Colonic mucosa (tissue), 4 donors: ENCODE data around the gene RAB21. TPM values are rescaled to one million over a fixed set of nuclear protein-coding genes. Genes with fewer than 3 reads are reported as not detected.

Source experiments
- DNase-seq: peaks from one replicate; pipeline ENCODE4 v3.0.0-alpha.2; 2020
- H3K27ac ChIP-seq: fragments of 200-600 bp; one replicate; pipeline ENCODE4 v1.8.0; 2021
- H3K27me3 ChIP-seq: fragments of 200-600 bp; one replicate; pipeline ENCODE4 v1.8.0; 2021
- H3K36me3 ChIP-seq: fragments of 200-600 bp; one replicate; pipeline ENCODE4 v1.8.0; 2021
- H3K4me1 ChIP-seq: fragments of 200-600 bp; one replicate; pipeline ENCODE4 v1.8.0; 2021; ENCODE audit warnings: mild to moderate bottlenecking
- H3K4me3 ChIP-seq: fragments of 200-600 bp; one replicate; pipeline ENCODE4 v1.8.0; 2021
- H3K9ac ChIP-seq, 2 donors: one replicate each; pipeline ENCODE4 v1.7.0; 2013; ENCODE audit warnings: control low read depth in 2 of 2, low read depth in 2 of 2, low read length in 2 of 2
- H3K9me3 ChIP-seq: fragments of 200-600 bp; one replicate; pipeline ENCODE4 v1.8.0; 2021
- intact Hi-C: fragments of 100-400 bp; cut with DNase I; formaldehyde crosslinking; loops from one replicate; pipeline ENCODE4 v1.14.1; 2022
- total RNA-seq, 2 donors: library from RNA; stranded (reverse); fragmentation: NEBNext Ultra II Directional in 1 of 2; extraction: Animal tissue kit (Norgen Biotek cat#: 25700) in 1 of 2; gene quantifications; one replicate each; pipeline ENCODE4 v1.2.1, GENCODE V29; 2021
- TF ChIP-seq, protein P1 (sequence below): fragments of 200-600 bp; IDR thresholded peaks from one replicate; pipeline ENCODE4 v1.8.0; 2022; ENCODE audit warnings: antibody characterized with exemption, mild to moderate bottlenecking
- donor health status: healthy.
- donor health status: DM: no; HTN: no; CAD: no.
- donor health status: DM: no; HTN: no; CAD: no.

Gene RAB21
- total RNA-seq, 2 donors from 2014 or later = 52.5 to 75.1 TPM

DNA sequence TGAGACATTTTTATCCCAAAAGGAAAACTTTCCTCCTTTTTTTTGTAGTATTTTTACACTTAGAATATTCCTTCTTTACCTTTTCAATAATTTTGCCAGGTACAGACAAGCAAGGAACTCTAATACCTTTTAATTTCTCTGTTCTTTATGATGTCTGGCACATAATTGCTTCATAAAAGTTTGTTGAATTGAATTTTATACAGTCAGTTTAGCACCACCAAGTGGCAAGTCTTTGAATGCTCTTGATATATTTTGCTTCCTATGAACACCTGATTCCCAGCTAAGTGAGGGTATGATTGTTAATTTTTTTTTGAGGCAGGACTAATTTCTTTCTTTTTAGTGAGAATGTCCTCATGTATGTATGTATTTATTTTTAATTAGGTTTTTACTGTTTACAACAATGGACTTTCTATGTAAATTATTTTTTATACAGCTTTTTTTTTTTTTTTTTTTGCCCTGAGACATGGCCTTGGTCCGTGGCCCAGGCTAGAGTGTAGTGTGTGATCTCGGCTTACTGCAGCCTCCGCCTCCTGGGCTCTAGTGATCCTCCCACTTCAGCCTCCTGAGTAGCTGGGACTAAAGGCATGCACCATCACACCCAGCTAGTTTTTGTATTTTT, 91.8 kb downstream of the RAB21 start:
- Histone ChIP-seq H3K27me3 (no peaks in the 10 kb centered on the region), H3K9ac (no peak overlapping the region), H3K36me3 (no peaks in the 10 kb centered on the region), H3K27ac (no peak overlapping the region), H3K9me3 (no peaks in the 10 kb centered on the region), H3K4me3 (no peak overlapping the region), H3K4me1 (no peaks in the 10 kb centered on the region)
- TF ChIP-seq, protein P1, sequence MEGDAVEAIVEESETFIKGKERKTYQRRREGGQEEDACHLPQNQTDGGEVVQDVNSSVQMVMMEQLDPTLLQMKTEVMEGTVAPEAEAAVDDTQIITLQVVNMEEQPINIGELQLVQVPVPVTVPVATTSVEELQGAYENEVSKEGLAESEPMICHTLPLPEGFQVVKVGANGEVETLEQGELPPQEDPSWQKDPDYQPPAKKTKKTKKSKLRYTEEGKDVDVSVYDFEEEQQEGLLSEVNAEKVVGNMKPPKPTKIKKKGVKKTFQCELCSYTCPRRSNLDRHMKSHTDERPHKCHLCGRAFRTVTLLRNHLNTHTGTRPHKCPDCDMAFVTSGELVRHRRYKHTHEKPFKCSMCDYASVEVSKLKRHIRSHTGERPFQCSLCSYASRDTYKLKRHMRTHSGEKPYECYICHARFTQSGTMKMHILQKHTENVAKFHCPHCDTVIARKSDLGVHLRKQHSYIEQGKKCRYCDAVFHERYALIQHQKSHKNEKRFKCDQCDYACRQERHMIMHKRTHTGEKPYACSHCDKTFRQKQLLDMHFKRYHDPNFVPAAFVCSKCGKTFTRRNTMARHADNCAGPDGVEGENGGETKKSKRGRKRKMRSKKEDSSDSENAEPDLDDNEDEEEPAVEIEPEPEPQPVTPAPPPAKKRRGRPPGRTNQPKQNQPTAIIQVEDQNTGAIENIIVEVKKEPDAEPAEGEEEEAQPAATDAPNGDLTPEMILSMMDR = peak; percentile 29
- intact Hi-C loops = loop anchor here (5.0 kb wide), 1 partner anchor 69 kb away; no protein-coding TSS in a partner anchor
- no peak for DNase-seq

DNA sequence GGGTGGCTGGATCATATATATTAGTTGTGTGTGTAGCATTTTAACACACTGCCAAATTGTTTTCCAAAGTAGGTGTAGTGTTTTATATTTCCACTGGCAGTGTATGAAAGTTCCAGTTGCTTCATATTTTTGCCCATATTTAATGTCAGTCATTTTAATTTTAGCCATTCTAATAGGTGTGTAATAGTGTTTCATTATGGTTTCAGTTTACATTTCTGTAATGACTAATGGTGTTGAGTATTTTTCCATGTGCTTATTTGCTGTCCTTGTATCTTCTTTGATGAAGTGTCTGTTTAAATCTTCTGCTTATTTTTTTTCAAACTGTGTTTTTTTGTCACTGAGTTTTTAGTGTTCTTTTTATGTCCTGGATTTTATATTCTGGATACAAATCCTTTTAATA, 93.5 kb downstream of the RAB21 start:
- H3K4me3 ChIP-seq = no peak overlapping the region
- intact Hi-C loops = loop anchor here (5.0 kb wide), 1 partner anchor 71 kb away; no protein-coding TSS in a partner anchor
- no peak overlapping the region for H3K27ac ChIP-seq
- H3K9me3 ChIP-seq = no peaks in the 10 kb centered on the region
- H3K27me3 ChIP-seq = no peaks in the 10 kb centered on the region
- H3K4me1 ChIP-seq = no peaks in the 10 kb centered on the region
- H3K36me3 ChIP-seq = no peaks in the 10 kb centered on the region
- DNase-seq = no peak
- TF ChIP-seq, protein P1 = no peak
- no peak overlapping the region for H3K9ac ChIP-seq

DNA sequence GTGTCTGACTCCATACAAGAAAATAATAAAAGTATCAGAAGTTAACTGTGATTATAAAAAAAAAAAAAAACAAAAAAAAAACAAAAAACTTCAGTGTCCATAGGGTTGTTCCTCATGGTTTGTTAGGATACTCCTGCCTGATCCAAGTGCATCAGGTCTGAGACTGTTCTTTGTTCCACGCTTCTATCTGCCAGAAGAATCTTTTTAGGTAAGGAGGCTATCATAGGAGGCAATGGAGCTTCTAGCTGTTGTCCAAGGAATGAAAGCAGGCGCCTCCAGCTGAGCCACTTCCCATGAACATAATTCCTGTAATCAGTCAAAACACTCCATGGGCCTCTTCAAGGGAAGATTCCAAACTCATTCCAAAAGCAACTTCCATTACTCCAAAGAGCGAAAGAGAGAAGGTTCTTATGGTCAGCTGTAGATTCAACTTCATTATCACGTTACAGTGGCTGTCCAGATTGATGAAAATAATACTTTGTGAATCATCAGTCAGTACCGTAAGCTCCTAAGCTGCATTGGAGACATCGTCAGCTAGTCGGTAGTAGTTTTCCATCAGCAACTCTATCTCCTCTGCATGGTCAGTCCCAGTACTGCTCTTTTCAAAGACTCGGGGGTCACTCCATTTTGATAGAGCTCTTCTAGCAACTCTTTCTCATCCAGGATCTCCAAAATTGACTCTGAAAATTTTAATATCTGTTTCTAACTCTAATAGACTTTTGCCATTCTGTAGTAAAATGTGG, 94.6 kb downstream of the RAB21 start:
- H3K27me3 ChIP-seq = no peaks in the 10 kb centered on the region
- no peaks in the 10 kb centered on the region for H3K36me3 ChIP-seq
- H3K27ac ChIP-seq = no peak overlapping the region
- H3K4me1 ChIP-seq = no peaks in the 10 kb centered on the region
- DNase-seq = no peak
- TF ChIP-seq, protein P1 = no peak
- intact Hi-C loops = loop anchor here (5.0 kb wide), 1 partner anchor 72 kb away; no protein-coding TSS in a partner anchor
- no peaks in the 10 kb centered on the region for H3K9me3 ChIP-seq
- H3K4me3 ChIP-seq = no peak overlapping the region
- no peak overlapping the region for H3K9ac ChIP-seq

Other genes with a start within 250 kb of the RAB21 start
- 10 to 100 TPM; 37.8 to 38.8 TPM for gene ZFC3H1, start 91.0 kb upstream of the RAB21 start, total RNA-seq
- gene THAP2, start 90.6 kb upstream of the RAB21 start, total RNA-seq = 1 to 10 TPM; 3.8 to 6.0 TPM
- 10 to 100 TPM; 37.7 to 39.2 TPM for gene TMEM19, start 68.8 kb upstream of the RAB21 start, total RNA-seq
- 10 to 100 TPM; 22.2 to 37.9 TPM for gene TBC1D15, start 84.9 kb downstream of the RAB21 start, total RNA-seq
- gene TPH2, start 184.0 kb downstream of the RAB21 start, total RNA-seq = not detected